GM23248 (cell line): ENCODE measurements around the gene TMEM129.

Source experiments
- EZH2 ChIP-seq: fragments of 200-600 bp; sonication (generic); IDR thresholded peaks from 2 replicates; pipeline ENCODE4 v1.6.1; 2018; ENCODE audit warnings: antibody characterized with exemption, mild to moderate bottlenecking; ENCODE audit not compliant: insufficient read depth, poor library complexity, severe bottlenecking
- EZH2phosphoT487 ChIP-seq: fragments of 200-600 bp; sonication (generic); IDR thresholded peaks from 2 replicates; pipeline ENCODE4 v1.6.1; 2018; ENCODE audit warnings: antibody characterized with exemption, moderate library complexity, mild to moderate bottlenecking, low read depth; ENCODE audit not compliant: insufficient read depth

DNA sequence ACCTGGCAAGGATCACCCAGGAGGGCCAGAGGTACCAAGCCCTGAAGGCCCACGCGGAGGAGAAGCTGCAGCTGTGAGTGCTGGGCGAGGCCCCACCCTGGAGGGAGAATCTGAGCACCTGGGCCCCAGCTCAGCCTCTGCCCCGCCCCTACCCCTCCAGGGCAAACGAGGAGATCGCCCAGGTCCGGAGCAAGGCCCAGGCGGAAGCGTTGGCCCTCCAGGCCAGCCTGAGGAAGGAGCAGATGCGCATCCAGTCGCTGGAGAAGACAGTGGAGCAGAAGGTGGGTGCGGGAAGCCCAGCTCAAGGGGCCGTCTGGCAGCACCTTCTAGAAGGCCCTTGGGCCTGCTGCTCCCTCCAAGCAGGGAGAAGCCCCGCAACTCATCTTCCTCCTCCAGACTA lies 23.4 kb upstream of the TMEM129 start:
- TF ChIP-seq EZH2phosphoT487 (no peak), EZH2 (no peak)
